NCI-H1930 (cell line): ENCODE measurements around the gene ARF1.

Experiments used
- DNase-seq, 2 experiments: peaks; one replicate each; lab custom pipeline; 2025; lab: John Stamatoyannopoulos, UW

Gene ARF1

GRCh38 chr1:228082214-228082917 lies at the start of gene ARF1:
ARF1 (plus strand) TSS chr1:228082708; CDS start chr1:228097115, 14,407 bp downstream.
- DNase-seq, result peak; percentile 86 to 96

DNA sequence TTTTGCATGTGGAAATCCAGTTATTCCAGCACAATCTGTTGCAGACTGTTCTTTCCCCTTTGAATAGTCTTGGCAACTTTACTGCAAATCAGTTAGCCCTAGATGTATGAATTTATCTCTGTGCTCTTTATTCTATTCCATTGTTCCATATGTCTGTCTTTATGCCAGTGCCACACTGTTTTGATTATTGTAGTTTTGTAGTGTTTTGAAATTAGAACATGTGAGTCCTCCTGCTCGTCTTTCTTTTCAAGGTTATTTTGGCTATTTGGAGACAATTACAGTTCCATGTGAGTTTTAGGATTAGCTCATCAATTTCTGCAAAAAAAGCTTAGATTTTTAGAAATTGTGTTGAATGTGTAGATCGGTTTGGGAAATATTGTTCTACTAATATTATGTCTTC lies 49.1 kb upstream of the ARF1 start:
- DNase-seq, result no peak

DNA sequence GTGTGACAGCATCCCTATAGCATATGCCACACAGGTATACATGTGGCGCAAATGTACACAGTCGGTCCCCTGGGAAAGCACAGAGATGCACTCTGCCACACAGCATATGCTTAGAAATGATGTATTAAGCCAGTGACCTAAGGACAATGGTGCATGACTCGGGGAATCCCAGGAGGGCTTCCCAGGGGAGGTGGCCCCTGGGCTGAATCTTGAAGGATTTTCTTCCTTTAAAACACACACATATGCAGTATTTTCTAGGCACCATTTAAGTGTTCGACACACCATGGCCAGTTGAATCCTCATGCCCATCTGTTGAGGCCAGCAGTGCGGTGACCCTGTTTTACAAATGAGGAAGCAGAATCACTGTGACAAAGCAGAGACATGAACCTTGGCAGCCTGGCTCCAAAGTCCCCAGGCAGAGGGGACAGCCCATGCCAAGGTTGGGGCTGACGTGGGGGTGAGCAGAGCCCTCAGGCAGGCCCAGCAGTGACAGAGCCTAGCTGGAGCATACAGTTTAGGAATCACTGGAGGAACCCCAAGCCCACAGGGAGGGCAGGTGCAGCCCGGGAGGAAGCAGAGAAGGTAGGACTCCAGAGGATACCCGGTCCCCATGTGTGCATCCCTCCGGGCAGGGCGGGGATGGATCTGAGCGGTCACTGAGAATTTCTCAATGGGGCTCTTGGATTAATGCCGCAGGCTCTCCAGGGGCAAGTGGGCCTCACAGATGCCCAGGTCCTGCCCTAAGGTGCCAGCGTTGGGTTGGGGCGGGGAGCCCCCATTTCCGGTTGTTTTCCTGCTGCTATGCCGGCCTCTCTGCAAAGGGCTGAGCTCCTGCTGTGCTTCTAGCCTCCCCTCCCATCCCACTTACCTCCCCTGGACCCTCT lies 47.3 kb upstream of the ARF1 start:
- DNase-seq, result no peak

DNA sequence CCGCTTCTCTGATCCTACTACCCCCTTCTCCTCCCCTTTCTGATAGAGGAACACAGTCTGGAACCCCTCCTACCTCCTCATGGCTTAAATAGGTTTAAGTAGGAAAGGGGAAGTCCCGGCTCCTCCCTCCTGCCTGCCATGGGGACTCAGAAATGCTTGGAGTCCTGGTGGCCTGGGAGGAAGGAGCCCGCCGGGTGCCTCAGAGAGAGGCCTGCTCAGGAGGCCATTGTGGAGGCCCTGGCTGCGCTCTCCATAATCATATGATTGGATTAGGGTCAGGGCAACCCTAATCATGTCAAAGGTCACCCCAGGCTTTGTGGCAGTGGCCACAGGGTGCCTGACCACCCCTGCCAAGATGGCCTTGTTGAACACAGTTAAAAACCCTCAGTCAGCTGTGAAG lies 46.7 kb upstream of the ARF1 start:
- no peak for DNase-seq

GRCh38 chr1:228036701-228037231 lies 45.7 kb upstream of the ARF1 start:
- no peak for DNase-seq

- DNase-seq, result no peak
Measured at GRCh38 chr1:228037401-228038386, 44.8 kb upstream of the ARF1 start.

DNA sequence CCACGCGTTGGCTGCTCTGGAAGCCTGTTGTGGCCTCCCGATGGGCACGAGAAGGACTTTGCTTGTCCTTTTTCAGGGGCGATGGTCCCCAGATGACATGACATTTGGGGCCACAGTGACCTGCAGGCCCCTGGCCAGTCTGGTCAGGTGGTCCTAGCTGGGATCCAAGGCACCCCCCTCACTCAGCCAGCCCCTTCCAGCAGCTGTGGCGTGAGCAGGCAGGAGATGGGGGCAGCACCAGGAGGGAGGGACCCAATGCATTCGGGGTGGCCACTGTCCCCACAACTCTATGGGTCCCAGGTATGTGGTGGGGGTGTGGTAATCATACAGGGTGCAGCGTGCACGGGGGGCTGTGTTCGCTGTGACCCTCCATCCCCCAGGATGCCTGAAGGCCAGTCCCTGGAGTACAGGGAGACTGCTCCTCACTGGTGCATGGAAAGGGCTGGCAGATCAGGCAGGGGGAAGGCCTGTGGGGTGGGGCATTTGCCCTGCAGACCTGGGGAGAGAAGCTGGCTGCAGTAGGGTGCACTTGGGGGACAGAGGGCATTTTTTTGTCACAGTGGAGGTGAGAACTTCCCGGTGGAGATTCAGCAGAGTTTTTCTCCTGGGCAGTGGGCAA lies 44.0 kb upstream of the ARF1 start:
- DNase-seq, result no peak

- DNase-seq, result no peak
Measured at GRCh38 chr1:228039006-228039903, 43.3 kb upstream of the ARF1 start.

GRCh38 chr1:228039986-228040385 lies 42.5 kb upstream of the ARF1 start:
- no peak for DNase-seq

DNA sequence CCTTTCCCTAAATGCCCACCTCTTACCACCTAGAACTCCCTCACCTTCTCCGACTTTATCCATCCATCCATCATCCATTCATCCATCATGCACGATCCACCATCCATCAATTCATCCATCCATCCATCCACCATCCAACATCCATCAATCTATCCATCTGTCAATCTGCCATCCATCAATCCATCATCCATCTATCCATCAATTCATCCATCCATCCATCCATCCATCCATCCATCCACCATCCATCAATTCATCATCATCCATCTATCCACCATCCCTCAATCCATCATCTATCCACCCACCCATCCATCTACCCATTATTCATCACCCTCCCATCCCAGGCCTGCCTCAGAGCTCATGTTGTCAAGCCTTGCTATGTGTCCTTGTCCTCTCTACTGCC lies 41.2 kb upstream of the ARF1 start:
- no peak for DNase-seq

GRCh38 chr1:228042508-228042907 lies 40.0 kb upstream of the ARF1 start:
- DNase-seq, result no peak

DNA sequence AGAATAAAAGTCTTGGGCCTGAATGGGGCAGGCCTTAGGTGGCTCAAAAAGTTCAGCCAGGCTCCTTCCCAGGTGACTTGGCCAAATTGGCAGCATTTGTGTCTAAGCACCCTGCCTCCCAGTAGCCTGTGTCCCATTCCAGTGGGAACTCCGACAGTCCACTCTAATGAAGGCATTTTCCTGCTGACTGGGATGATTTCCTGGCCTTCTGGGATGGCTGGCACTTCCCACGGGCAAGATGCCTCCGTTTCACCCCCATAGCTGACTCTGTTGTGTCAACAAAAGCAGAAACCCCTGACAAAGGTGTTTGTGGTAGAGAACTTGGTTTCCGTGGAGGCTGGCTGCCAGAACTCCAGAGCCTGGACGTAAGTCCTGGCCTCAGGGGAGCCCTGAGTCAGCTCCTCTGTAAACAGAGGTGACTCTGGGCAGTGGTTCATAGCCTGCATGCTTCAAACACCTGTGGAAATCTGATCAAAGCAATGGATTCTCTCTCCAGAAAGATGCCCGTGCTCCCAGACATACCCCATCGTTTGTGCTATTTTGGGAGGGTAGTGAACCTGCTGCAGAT lies 39.1 kb upstream of the ARF1 start:
- no peak for DNase-seq

GRCh38 chr1:228044961-228045360 lies 37.5 kb upstream of the ARF1 start:
- no peak for DNase-seq

- no peak for DNase-seq
Measured at GRCh38 chr1:228045405-228045804, 37.1 kb upstream of the ARF1 start.

- no peak for DNase-seq
Measured at GRCh38 chr1:228045871-228046270, 36.6 kb upstream of the ARF1 start.

GRCh38 chr1:228046421-228047182 lies 35.9 kb upstream of the ARF1 start:
- no peak for DNase-seq

GRCh38 chr1:228047183-228047466 lies 35.4 kb upstream of the ARF1 start:
- no peak for DNase-seq

GRCh38 chr1:228048120-228048519 lies 34.4 kb upstream of the ARF1 start:
- DNase-seq, result no peak

GRCh38 chr1:228048659-228049298 lies 33.7 kb upstream of the ARF1 start:
- DNase-seq, result no peak
